ENCODE measurements around the gene PIK3AP1. TPM values are rescaled to one million over a fixed set of nuclear protein-coding genes. Genes with fewer than 3 reads are reported as not detected.

The PIK3AP1 gene
- total and polyA plus RNA-seq, 2 of the 8 experiments (the other 6 are each of a cell fraction or from before 2014, with no cell fraction given), result 1.9 to 4.5 TPM

DNA sequence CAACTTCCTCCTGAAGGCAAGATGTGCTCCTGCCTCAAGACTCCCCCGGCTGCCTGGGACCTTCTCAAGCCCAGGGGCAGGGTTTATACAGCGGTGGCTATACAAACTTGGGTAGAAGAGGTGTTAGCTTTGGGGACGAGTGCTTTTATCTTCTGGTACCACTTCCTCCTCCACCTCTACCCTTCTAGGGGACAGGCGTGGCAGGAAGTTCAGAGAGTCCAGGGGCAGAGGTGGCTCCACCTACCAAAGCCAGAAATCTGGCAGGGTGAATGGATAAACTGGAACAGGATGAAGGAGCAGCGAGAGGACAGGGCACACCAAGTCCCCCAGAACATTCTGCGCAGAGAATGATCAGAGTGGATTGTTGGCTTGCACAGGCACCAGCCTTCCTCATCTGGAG lies 109.5 kb downstream of the PIK3AP1 start (continued):
- TF ChIP-seq, protein P1, sequence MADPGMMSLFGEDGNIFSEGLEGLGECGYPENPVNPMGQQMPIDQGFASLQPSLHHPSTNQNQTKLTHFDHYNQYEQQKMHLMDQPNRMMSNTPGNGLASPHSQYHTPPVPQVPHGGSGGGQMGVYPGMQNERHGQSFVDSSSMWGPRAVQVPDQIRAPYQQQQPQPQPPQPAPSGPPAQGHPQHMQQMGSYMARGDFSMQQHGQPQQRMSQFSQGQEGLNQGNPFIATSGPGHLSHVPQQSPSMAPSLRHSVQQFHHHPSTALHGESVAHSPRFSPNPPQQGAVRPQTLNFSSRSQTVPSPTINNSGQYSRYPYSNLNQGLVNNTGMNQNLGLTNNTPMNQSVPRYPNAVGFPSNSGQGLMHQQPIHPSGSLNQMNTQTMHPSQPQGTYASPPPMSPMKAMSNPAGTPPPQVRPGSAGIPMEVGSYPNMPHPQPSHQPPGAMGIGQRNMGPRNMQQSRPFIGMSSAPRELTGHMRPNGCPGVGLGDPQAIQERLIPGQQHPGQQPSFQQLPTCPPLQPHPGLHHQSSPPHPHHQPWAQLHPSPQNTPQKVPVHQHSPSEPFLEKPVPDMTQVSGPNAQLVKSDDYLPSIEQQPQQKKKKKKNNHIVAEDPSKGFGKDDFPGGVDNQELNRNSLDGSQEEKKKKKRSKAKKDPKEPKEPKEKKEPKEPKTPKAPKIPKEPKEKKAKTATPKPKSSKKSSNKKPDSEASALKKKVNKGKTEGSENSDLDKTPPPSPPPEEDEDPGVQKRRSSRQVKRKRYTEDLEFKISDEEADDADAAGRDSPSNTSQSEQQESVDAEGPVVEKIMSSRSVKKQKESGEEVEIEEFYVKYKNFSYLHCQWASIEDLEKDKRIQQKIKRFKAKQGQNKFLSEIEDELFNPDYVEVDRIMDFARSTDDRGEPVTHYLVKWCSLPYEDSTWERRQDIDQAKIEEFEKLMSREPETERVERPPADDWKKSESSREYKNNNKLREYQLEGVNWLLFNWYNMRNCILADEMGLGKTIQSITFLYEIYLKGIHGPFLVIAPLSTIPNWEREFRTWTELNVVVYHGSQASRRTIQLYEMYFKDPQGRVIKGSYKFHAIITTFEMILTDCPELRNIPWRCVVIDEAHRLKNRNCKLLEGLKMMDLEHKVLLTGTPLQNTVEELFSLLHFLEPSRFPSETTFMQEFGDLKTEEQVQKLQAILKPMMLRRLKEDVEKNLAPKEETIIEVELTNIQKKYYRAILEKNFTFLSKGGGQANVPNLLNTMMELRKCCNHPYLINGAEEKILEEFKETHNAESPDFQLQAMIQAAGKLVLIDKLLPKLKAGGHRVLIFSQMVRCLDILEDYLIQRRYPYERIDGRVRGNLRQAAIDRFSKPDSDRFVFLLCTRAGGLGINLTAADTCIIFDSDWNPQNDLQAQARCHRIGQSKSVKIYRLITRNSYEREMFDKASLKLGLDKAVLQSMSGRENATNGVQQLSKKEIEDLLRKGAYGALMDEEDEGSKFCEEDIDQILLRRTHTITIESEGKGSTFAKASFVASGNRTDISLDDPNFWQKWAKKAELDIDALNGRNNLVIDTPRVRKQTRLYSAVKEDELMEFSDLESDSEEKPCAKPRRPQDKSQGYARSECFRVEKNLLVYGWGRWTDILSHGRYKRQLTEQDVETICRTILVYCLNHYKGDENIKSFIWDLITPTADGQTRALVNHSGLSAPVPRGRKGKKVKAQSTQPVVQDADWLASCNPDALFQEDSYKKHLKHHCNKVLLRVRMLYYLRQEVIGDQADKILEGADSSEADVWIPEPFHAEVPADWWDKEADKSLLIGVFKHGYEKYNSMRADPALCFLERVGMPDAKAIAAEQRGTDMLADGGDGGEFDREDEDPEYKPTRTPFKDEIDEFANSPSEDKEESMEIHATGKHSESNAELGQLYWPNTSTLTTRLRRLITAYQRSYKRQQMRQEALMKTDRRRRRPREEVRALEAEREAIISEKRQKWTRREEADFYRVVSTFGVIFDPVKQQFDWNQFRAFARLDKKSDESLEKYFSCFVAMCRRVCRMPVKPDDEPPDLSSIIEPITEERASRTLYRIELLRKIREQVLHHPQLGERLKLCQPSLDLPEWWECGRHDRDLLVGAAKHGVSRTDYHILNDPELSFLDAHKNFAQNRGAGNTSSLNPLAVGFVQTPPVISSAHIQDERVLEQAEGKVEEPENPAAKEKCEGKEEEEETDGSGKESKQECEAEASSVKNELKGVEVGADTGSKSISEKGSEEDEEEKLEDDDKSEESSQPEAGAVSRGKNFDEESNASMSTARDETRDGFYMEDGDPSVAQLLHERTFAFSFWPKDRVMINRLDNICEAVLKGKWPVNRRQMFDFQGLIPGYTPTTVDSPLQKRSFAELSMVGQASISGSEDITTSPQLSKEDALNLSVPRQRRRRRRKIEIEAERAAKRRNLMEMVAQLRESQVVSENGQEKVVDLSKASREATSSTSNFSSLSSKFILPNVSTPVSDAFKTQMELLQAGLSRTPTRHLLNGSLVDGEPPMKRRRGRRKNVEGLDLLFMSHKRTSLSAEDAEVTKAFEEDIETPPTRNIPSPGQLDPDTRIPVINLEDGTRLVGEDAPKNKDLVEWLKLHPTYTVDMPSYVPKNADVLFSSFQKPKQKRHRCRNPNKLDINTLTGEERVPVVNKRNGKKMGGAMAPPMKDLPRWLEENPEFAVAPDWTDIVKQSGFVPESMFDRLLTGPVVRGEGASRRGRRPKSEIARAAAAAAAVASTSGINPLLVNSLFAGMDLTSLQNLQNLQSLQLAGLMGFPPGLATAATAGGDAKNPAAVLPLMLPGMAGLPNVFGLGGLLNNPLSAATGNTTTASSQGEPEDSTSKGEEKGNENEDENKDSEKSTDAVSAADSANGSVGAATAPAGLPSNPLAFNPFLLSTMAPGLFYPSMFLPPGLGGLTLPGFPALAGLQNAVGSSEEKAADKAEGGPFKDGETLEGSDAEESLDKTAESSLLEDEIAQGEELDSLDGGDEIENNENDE (IDR thresholded peaks at IDR 0.05; ENCODE audit: insufficient replicate concordance, low read length), result no peak
- TF ChIP-seq NANOG (IDR thresholded peaks at IDR 0.05; ENCODE audit: insufficient read depth, low read depth, low read length, poor library complexity, severe bottlenecking) (no peak), SIRT6 (IDR thresholded peaks at IDR 0.05; ENCODE audit: low read length) (no peak), HDAC2 (IDR thresholded peaks at IDR 0.05; ENCODE audit: borderline replicate concordance in 1 of 2, low read depth in 2 of 2, low read length in 2 of 2) (no peak), KDM5A (IDR thresholded peaks at IDR 0.05; ENCODE audit: low read length) (no peak), YY1 (IDR thresholded peaks at IDR 0.05; ENCODE audit: low read depth, low read length) (no peak), CREB1 (IDR thresholded peaks at IDR 0.05) (no peak), ZNF274 (IDR thresholded peaks at IDR 0.05; ENCODE audit: borderline replicate concordance, extremely low read depth, low read length) (no peak), RBBP5 (IDR thresholded peaks at IDR 0.05; ENCODE audit: borderline replicate concordance, low read depth, low read length) (no peak), BRCA1 (IDR thresholded peaks at IDR 0.05; ENCODE audit: low read depth, low read length) (no peak), CBX8 (IDR thresholded peaks at IDR 0.05; ENCODE audit: borderline replicate concordance, low read depth, low read length) (no peak)

Data from H1 (cell line).